Spleen (tissue), 11 donors: ENCODE results near the gene MEMO1. TPM values are rescaled to one million over a fixed set of nuclear protein-coding genes. Genes with fewer than 3 reads are reported as not detected.
"Not testable (repeated sequence)": the region's sequence is repeated elsewhere in the genome, so short reads cannot be mapped to it uniquely, and the experiment has no call there.

ENCODE experiments used
- DNase-seq: peaks from one replicate; pipeline ENCODE4 v3.0.0-alpha.2; 2020
- H3K27ac ChIP-seq, 8 donors: fragments of 200-600 bp; sonication (generic) in 7 of 8; 1 replicate in 4 of 8; 2 replicates in 4 of 8; pipeline versions ENCODE4 v1.5.0 to v1.8.0; 2016 to 2021; ENCODE audit warnings: inconsistent platforms in 4 of 8, mild to moderate bottlenecking in 4 of 8, moderate library complexity in 1 of 8
- H3K27me3 ChIP-seq, 7 donors: fragments of 200-600 bp; sonication (generic) in 6 of 7; replicated peaks in 1 of 7; 1 replicate in 4 of 7; 2 replicates in 3 of 7; pipeline versions ENCODE4 v1.5.0 to v1.8.0; 2016 to 2021; ENCODE audit warnings: inconsistent platforms in 3 of 7, mild to moderate bottlenecking in 1 of 7
- H3K36me3 ChIP-seq, 6 donors: fragments of 200-600 bp; sonication (generic) in 5 of 6; 1 replicate in 4 of 6; 2 replicates in 2 of 6; pipeline versions ENCODE4 v1.5.0 to v1.8.0; 2016 to 2021; ENCODE audit warnings: inconsistent platforms in 2 of 6
- H3K4me1 ChIP-seq, 6 donors: fragments of 200-600 bp; sonication (generic) in 5 of 6; 1 replicate in 3 of 6; 2 replicates in 3 of 6; pipeline versions ENCODE4 v1.5.0 to v1.8.0; 2016 to 2021; ENCODE audit warnings: inconsistent platforms in 3 of 6
- H3K4me3 ChIP-seq, 8 donors: fragments of 200-600 bp; sonication (generic) in 7 of 8; 1 replicate in 4 of 8; 2 replicates in 4 of 8; pipeline versions ENCODE4 v1.5.0 to v1.8.0; 2016 to 2021; ENCODE audit warnings: inconsistent platforms in 4 of 8, mild to moderate bottlenecking in 4 of 8, moderate library complexity in 2 of 8
- H3K9me3 ChIP-seq, 8 donors: fragments of 200-600 bp; sonication (generic) in 7 of 8; 1 replicate in 4 of 8; 2 replicates in 4 of 8; pipeline versions ENCODE4 v1.5.0 to v1.8.0; 2016 to 2021; ENCODE audit warnings: inconsistent platforms in 4 of 8
- POLR2A ChIP-seq, 3 donors: fragments of 450-650 bp; IDR thresholded peaks; one replicate each; pipeline ENCODE4 v1.5.1; 2017; ENCODE audit warnings: antibody characterized with exemption in 3 of 3, mild to moderate bottlenecking in 1 of 3
- POLR2AphosphoS5 ChIP-seq, 3 donors: sonication (generic); formaldehyde crosslinking; IDR thresholded peaks; one replicate each; pipeline ENCODE4 v1.5.1; 2017; ENCODE audit warnings: antibody characterized with exemption in 3 of 3
- WGBS, 5 donors: extraction: QIAGEN DNeasy Blood & Tissue Kit in 3 of 5; methylation state at CpG; one replicate each; pipeline versions ENCODE4 v1.1.5 to v1.1.7; 2013 to 2018; 5-methylcytosine and 5-hydroxymethylcytosine counted together
- intact Hi-C: fragments of 100-400 bp; cut with DNase I; formaldehyde crosslinking; loops from one replicate; pipeline ENCODE4 v1.15.0; 2023; ENCODE audit warnings: low total_unique reads
- polyA plus RNA-seq, 3 donors: library from polyadenylated mRNA; stranded (reverse); fragments of 200-250 nt; gene quantifications; one replicate each; pipeline ENCODE4 v1.2.1, GENCODE V29; 2013
- total RNA-seq, 7 donors: library from RNA; depleted of rRNA in 3 of 7; stranded (reverse); fragments of >200 nt in 3 of 7; fragmentation: NEBNext Ultra II Directional in 4 of 7; extraction: Animal tissue kit (Norgen Biotek cat#: 25700) in 4 of 7; gene quantifications; one replicate each; pipeline versions ENCODE4 v1.1.0 to v1.2.1, GENCODE V29; 2016 to 2021
- TF ChIP-seq, protein P1 (sequence below), 11 experiments: fragments of 200-600 bp in 7 of 11; fragments of 450-650 bp in 4 of 11; sonication (generic) in 4 of 11; IDR thresholded peaks in 8 of 11; conservative IDR thresholded peaks in 3 of 11; 1 replicate in 7 of 11; 2 replicates in 4 of 11; pipeline versions ENCODE4 v1.4.0 to v1.8.0; 2016 to 2021; ENCODE audit warnings: antibody characterized with exemption in 11 of 11, inconsistent platforms in 4 of 11, mild to moderate bottlenecking in 1 of 11
- donor health status: healthy with polysubstance abuse.
- donor health status: DM: no; HTN: no; CAD: no; lungs with moderate emphysema.
- donor health status: DM: no; HTN: no; CAD: no.
- donor health status: Bipolar disorder and iron deficiency.
- donor health status: healthy.
- donor health status: DM: no; HTN: no; CAD: no.
- donor health status: DM: yes; HTN: yes; CAD: no.

Gene MEMO1
- total and polyA plus RNA-seq, 10 donors = 26.9 to 55.7 (median 40.6) TPM

DNA sequence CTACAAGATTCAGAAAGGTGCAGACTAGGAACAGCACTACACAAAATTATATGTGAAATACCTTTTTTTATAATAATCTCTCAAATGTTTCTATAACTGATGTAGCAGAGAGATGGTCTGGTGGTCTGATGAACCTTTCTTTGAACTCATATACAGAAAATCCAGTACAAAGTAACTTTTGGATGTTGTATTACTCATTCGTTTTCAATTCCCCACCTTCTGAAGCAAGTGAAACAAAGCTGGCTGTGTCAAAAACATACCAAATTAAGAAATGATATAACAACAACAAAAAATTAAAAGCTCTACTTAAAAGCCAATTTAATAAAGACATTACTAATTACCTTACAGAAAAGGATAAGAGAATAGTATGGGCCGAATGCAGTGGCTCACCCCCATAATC is 38.7 kb downstream of the MEMO1 start:
- intact Hi-C loops = no loop called here
- TF ChIP-seq, protein P1, sequence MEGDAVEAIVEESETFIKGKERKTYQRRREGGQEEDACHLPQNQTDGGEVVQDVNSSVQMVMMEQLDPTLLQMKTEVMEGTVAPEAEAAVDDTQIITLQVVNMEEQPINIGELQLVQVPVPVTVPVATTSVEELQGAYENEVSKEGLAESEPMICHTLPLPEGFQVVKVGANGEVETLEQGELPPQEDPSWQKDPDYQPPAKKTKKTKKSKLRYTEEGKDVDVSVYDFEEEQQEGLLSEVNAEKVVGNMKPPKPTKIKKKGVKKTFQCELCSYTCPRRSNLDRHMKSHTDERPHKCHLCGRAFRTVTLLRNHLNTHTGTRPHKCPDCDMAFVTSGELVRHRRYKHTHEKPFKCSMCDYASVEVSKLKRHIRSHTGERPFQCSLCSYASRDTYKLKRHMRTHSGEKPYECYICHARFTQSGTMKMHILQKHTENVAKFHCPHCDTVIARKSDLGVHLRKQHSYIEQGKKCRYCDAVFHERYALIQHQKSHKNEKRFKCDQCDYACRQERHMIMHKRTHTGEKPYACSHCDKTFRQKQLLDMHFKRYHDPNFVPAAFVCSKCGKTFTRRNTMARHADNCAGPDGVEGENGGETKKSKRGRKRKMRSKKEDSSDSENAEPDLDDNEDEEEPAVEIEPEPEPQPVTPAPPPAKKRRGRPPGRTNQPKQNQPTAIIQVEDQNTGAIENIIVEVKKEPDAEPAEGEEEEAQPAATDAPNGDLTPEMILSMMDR (IDR thresholded peaks at IDR 0.05 in 8 of 11, conservative IDR thresholded peaks at IDR 0.05 in 3 of 11) = no peak
- TF ChIP-seq POLR2AphosphoS5 (IDR thresholded peaks at IDR 0.05) (no peak), POLR2A (IDR thresholded peaks at IDR 0.05) (no peak)
- Histone ChIP-seq H3K4me1 (peaks cover 0 to 51% (median 13%) of the 10 kb centered on the region in 6 donors), H3K9me3 (no peaks in the 10 kb centered on the region), H3K36me3 (peaks cover 0 to 9% (median 0%) of the 10 kb centered on the region in 6 donors), H3K4me3 (no peak overlapping the region), H3K27ac (no peak overlapping the region), H3K27me3 (no peaks in the 10 kb centered on the region)
- 83 to 89% (median 87%) methylated on average over 2 of the region's 2 CpGs for WGBS, 5 donors
- no peak for DNase-seq

DNA sequence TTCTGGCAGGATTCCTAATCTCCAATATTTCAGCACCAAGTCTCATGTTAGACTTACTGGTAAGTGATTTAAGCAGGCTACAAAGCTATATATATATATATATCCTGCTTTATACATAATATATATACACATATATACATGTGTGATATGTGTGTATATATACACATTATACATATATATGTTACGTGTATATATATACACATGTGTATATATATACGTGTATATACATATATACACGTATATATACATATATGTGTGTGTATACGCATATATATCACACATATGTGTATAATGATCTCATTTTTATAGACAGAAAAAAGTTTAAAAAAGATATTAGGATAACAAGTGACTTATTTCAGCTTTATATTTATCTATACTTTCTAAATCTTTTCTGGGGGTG is 41.6 kb downstream of the MEMO1 start:
- no peak overlapping the region for H3K27ac ChIP-seq
- intact Hi-C loops = no loop called here
- no peak for TF ChIP-seq POLR2AphosphoS5 (IDR thresholded peaks at IDR 0.05)
- TF ChIP-seq POLR2A (IDR thresholded peaks at IDR 0.05) = no peak
- TF ChIP-seq, protein P1 (IDR thresholded peaks at IDR 0.05 in 8 of 11, conservative IDR thresholded peaks at IDR 0.05 in 3 of 11) = no peak
- peaks cover 0 to 37% (median 8%) of the 10 kb centered on the region in 6 donors for H3K4me1 ChIP-seq
- peaks cover 0 to 21% (median 0%) of the 10 kb centered on the region in 6 donors for H3K36me3 ChIP-seq
- H3K27me3 ChIP-seq = no peaks in the 10 kb centered on the region
- no peak overlapping the region for H3K4me3 ChIP-seq
- 93 to 100% (median 95%) methylated on average over 4 of the region's 4 CpGs for WGBS, 5 donors
- H3K9me3 ChIP-seq = no peaks in the 10 kb centered on the region
- DNase-seq = no peak

DNA sequence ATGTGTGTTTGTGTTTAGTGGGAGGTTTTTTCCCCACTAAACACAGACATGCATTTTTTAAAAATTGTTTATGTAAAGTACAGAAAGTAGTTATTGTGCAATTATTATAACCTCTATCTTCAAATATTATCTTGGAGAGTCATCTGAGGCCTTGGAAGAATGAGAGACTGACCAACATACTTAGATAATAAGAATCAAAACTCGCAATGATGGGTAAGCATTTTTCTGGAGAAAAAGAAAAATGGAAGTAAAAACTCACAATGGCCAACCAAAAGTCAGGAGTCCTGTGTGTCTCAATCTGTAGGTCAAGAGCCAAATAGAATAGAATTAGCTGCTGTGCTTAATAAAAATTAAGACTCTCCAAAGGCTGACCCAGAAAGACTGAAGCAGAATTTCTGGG is 43.0 kb downstream of the MEMO1 start:
- WGBS, 5 donors = 92 to 97% (median 96%) methylated on average over 1 of the region's 1 CpG
- H3K36me3 ChIP-seq = peaks cover 0 to 19% (median 0%) of the 10 kb centered on the region in 6 donors
- H3K27me3 ChIP-seq = no peaks in the 10 kb centered on the region
- no peaks in the 10 kb centered on the region for H3K9me3 ChIP-seq
- TF ChIP-seq, protein P1 (IDR thresholded peaks at IDR 0.05 in 8 of 11, conservative IDR thresholded peaks at IDR 0.05 in 3 of 11) = no peak
- no peak for TF ChIP-seq POLR2AphosphoS5 (IDR thresholded peaks at IDR 0.05)
- TF ChIP-seq POLR2A (IDR thresholded peaks at IDR 0.05) = no peak
- DNase-seq = no peak
- H3K4me1 ChIP-seq = peaks cover 0 to 29% (median 2%) of the 10 kb centered on the region in 6 donors
- no peak overlapping the region for H3K27ac ChIP-seq
- H3K4me3 ChIP-seq = no peak overlapping the region
- intact Hi-C loops = no loop called here

DNA sequence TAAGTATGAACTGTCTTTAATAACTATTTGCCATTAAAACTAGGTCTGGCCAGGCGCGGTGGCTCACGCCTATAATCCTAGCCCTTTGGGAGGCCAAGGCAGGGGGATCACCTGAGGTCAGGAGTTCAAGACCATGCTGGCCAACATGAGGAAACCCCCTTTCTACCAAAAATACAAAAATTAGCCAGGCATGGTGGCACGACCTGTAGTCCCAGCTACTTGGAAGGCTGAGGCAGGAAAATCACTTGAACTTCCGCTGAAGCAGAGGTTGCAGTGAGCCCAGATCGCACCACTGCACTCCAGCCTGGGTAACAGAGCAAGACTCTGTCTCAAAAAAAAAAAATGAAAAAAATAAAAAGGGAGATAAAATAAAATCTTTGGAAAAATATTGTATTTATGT is 44.4 kb downstream of the MEMO1 start:
- 87 to 93% (median 89%) methylated on average over 6 of the region's 6 CpGs for WGBS, 5 donors
- intact Hi-C loops = not testable (repeated sequence)

DNA sequence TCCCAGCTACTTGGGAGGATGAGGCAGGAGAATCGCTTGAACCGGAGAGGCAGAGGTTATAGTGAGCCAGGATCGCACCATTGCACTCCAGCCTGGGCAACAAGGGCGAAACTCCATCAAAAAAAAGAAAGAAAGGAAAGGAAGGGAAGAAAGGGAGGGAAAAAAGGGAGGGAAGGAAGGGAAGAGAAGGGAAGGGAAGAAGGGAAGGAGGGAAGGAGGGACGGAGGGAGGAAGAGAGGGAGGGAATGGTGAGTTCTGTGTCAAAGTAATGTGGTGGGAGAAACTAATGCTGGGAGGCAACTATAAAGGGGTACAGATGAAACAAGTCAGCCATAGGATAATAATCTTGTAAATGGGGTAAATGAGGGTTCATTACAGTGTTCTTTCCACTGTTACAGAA is 45.7 kb downstream of the MEMO1 start:
- Histone ChIP-seq H3K27ac (no peak overlapping the region), H3K9me3 (no peaks in the 10 kb centered on the region), H3K27me3 (no peaks in the 10 kb centered on the region), H3K36me3 (peaks cover 0 to 19% (median 0%) of the 10 kb centered on the region in 6 donors), H3K4me3 (no peak overlapping the region), H3K4me1 (peaks cover 0 to 50% (median 13%) of the 10 kb centered on the region in 6 donors)
- TF ChIP-seq POLR2A (IDR thresholded peaks at IDR 0.05) (no peak), POLR2AphosphoS5 (IDR thresholded peaks at IDR 0.05) (no peak)
- TF ChIP-seq, protein P1 (IDR thresholded peaks at IDR 0.05 in 8 of 11, conservative IDR thresholded peaks at IDR 0.05 in 3 of 11) = no peak
- no peak for DNase-seq
- intact Hi-C loops = no loop called here
- 94 to 96% (median 96%) methylated on average over 5 of the region's 5 CpGs for WGBS, 5 donors

More for the DNA sequence above, 44.4 kb downstream of the MEMO1 start:
- H3K27ac ChIP-seq, DNase-seq, H3K27me3 ChIP-seq, H3K4me3 ChIP-seq, H3K9me3 ChIP-seq: not testable (repeated sequence)
- peaks cover 0 to 37% (median 9%) of the 10 kb centered on the region in 6 donors for H3K4me1 ChIP-seq
- H3K36me3 ChIP-seq = peaks cover 0 to 19% (median 0%) of the 10 kb centered on the region in 6 donors
